Parathyroid adenoma (tissue), 2 donors: Measurements from ENCODE around the gene NDUFAF2.

Experiments used
- H2AFZ ChIP-seq: fragments of 300-600 bp; sonication (generic); one replicate; pipeline ENCODE4 v1.7.0; 2017; ENCODE audit warnings: antibody characterized with exemption, mild to moderate bottlenecking
- H3K27ac ChIP-seq: fragments of 300-600 bp; sonication (generic); one replicate; pipeline ENCODE4 v1.7.0; 2017
- H3K27me3 ChIP-seq: fragments of 300-600 bp; sonication (generic); one replicate; pipeline ENCODE4 v1.7.0; 2017; ENCODE audit warnings: low read length; ENCODE audit not compliant: control insufficient read depth, insufficient read depth
- H3K36me3 ChIP-seq: fragments of 300-600 bp; sonication (generic); one replicate; pipeline ENCODE4 v1.7.0; 2017; ENCODE audit warnings: low read length; ENCODE audit not compliant: control insufficient read depth, insufficient read depth
- H3K4me1 ChIP-seq: fragments of 300-600 bp; sonication (generic); one replicate; pipeline ENCODE4 v1.7.0; 2017; ENCODE audit warnings: control low read depth
- H3K4me2 ChIP-seq: fragments of 300-600 bp; sonication (generic); one replicate; pipeline ENCODE4 v1.7.0; 2017; ENCODE audit warnings: low read length
- H3K4me3 ChIP-seq: fragments of 300-600 bp; sonication (generic); one replicate; pipeline ENCODE4 v1.7.0; 2017; ENCODE audit warnings: low read depth, low read length
- H3K79me2 ChIP-seq: fragments of 300-600 bp; sonication (generic); one replicate; pipeline ENCODE4 v1.7.0; 2017; ENCODE audit warnings: control low read depth
- H3K9ac ChIP-seq: fragments of 300-600 bp; sonication (generic); one replicate; pipeline ENCODE4 v1.7.0; 2017; ENCODE audit warnings: mild to moderate bottlenecking
- H3K9me3 ChIP-seq: fragments of 300-600 bp; sonication (generic); one replicate; pipeline ENCODE4 v1.7.0; 2017; ENCODE audit warnings: low read length; ENCODE audit not compliant: control insufficient read depth
- CTCF ChIP-seq: fragments of 300-600 bp; sonication (generic); IDR thresholded peaks from one replicate; pipeline ENCODE4 v1.7.0; 2017; ENCODE audit warnings: antibody characterized with exemption, mild to moderate bottlenecking
- donor health status: primary hyperparathyroidism.

NDUFAF2 gene

GRCh38 chr5:60948738-60949137, 3.7 kb downstream of the NDUFAF2 start:
- Histone ChIP-seq H3K36me3 (no peaks in the 10 kb centered on the region), H2AFZ (no peak overlapping the region), H3K9me3 (no peaks in the 10 kb centered on the region), H3K4me2 (no peak overlapping the region), H3K27me3 (no peaks in the 10 kb centered on the region), H3K4me1 (no peaks in the 10 kb centered on the region), H3K9ac (no peak overlapping the region), H3K4me3 (no peak overlapping the region), H3K79me2 (peaks cover 37% of the 10 kb centered on the region), H3K27ac (no peak overlapping the region)
- no peak for TF ChIP-seq CTCF

GRCh38 chr5:60955239-60955638, 10.2 kb downstream of the NDUFAF2 start:
- Histone ChIP-seq H3K4me1 (no peaks in the 10 kb centered on the region), H3K9ac (no peak overlapping the region), H3K4me2 (no peak overlapping the region), H3K79me2 (peaks cover 15% of the 10 kb centered on the region), H2AFZ (no peak overlapping the region), H3K27me3 (no peaks in the 10 kb centered on the region), H3K36me3 (no peaks in the 10 kb centered on the region), H3K27ac (no peak overlapping the region), H3K9me3 (no peaks in the 10 kb centered on the region), H3K4me3 (no peak overlapping the region)
- no peak for TF ChIP-seq CTCF

GRCh38 chr5:60958088-60958487, 13.1 kb downstream of the NDUFAF2 start:
- H3K27ac ChIP-seq: no peak overlapping the region
- no peaks in the 10 kb centered on the region for H3K27me3 ChIP-seq
- no peak overlapping the region for H3K9ac ChIP-seq
- H3K4me3 ChIP-seq: no peak overlapping the region
- H3K36me3 ChIP-seq: no peaks in the 10 kb centered on the region
- H3K4me2 ChIP-seq: no peak overlapping the region
- H3K4me1 ChIP-seq: no peaks in the 10 kb centered on the region
- no peak overlapping the region for H2AFZ ChIP-seq
- TF ChIP-seq CTCF: no peak
- no peaks in the 10 kb centered on the region for H3K9me3 ChIP-seq
- H3K79me2 ChIP-seq: peaks cover 7% of the 10 kb centered on the region

GRCh38 chr5:60958712-60959111, 13.7 kb downstream of the NDUFAF2 start:
- Histone ChIP-seq H3K27me3 (no peaks in the 10 kb centered on the region), H3K79me2 (peaks cover 7% of the 10 kb centered on the region), H2AFZ (no peak overlapping the region), H3K9ac (no peak overlapping the region), H3K4me2 (no peak overlapping the region), H3K4me3 (no peak overlapping the region), H3K4me1 (no peaks in the 10 kb centered on the region), H3K27ac (no peak overlapping the region), H3K36me3 (no peaks in the 10 kb centered on the region), H3K9me3 (no peaks in the 10 kb centered on the region)
- TF ChIP-seq CTCF: no peak

GRCh38 chr5:60959156-60959555, 14.2 kb downstream of the NDUFAF2 start:
- H3K9me3 ChIP-seq: no peaks in the 10 kb centered on the region
- no peaks in the 10 kb centered on the region for H3K4me1 ChIP-seq
- TF ChIP-seq CTCF: no peak
- no peak overlapping the region for H3K4me2 ChIP-seq
- H3K27ac ChIP-seq: no peak overlapping the region
- peaks cover 3% of the 10 kb centered on the region for H3K79me2 ChIP-seq
- H3K4me3 ChIP-seq: no peak overlapping the region
- H2AFZ ChIP-seq: no peak overlapping the region
- no peaks in the 10 kb centered on the region for H3K27me3 ChIP-seq
- no peak overlapping the region for H3K9ac ChIP-seq
- H3K36me3 ChIP-seq: no peaks in the 10 kb centered on the region
